Measurements from ENCODE around the gene FBXO27. TPM values are rescaled to one million over a fixed set of nuclear protein-coding genes. Genes with fewer than 3 reads are reported as not detected.
"Not testable (repeated sequence)": the region's sequence is repeated elsewhere in the genome, so short reads cannot be mapped to it uniquely, and the experiment has no call there.

FBXO27 gene
- total RNA-seq, 1 experiment from 2014 or later, result 18.9 TPM

GRCh38 chr19:39068259-39068658, 35.9 kb upstream of the FBXO27 start:
- H3K27me3 Mint-ChIP-seq (ENCODE audit: low read depth); POLR2A ChIA-PET; H3K4me3 Mint-ChIP-seq; H3K4me1 Mint-ChIP-seq; H3K27ac Mint-ChIP-seq; DNase-seq (ENCODE audit: low spot score); H3K36me3 Mint-ChIP-seq; ATAC-seq: not testable (repeated sequence)
- CTCF ChIA-PET, result interaction anchor here (1.9 kb wide), 1 partner anchor 16 kb away, joined by 5 read pairs; no protein-coding TSS in a partner anchor
- peak; percentile 10; the same call in 1 of the 2 replicates for TF ChIP-seq NFYB (CRISPR knock-in tag; conservative IDR thresholded peaks at IDR 0.05; ENCODE audit: low read depth)
- H3K9me3 Mint-ChIP-seq, result peaks cover 12% of the 10 kb centered on the region

DNA sequence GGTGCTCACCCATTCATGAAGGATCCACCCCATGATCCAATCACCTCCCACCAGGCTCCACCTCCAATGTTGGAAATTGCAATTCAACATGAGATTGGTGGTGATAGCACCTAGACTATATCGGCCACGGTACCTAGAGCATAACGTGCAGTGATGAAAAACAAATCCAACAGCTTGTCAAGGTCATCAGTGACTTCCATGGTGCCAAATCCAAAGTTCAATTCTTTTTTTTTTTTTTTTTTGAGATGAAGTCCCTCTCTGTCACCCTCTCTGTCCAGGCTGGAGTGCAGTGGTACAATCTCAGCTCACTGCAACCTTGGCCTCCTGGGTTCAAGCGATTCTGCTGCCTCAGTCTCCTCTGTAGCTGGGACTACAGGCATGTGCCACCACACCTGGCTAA, 34.8 kb upstream of the FBXO27 start:
- Mint-ChIP-seq H3K27me3 (ENCODE audit: low read depth) (peaks cover 5% of the 10 kb centered on the region; the same call in 1 of the 2 replicates), H3K4me1 (no peaks in the 10 kb centered on the region), H3K36me3 (no peaks in the 10 kb centered on the region), H3K9me3 (peaks cover 12% of the 10 kb centered on the region), H3K27ac (no peak overlapping the region), H3K4me3 (no peak overlapping the region)
- DNase-seq (ENCODE audit: low spot score) (no peak), ATAC-seq (no peak)
- CTCF ChIA-PET, result interaction anchor here (0.6 to 1.9 kb wide), 3 partner anchors 15 to 1099 kb away, joined by 3 to 5 read pairs (median 4); no protein-coding TSS in a partner anchor
- POLR2A ChIA-PET, result interaction anchor here (0.6 kb wide), 2 partner anchors 16 to 134 kb away, joined by 3 to 6 read pairs; no protein-coding TSS in a partner anchor
- TF ChIP-seq NFYB (CRISPR knock-in tag; conservative IDR thresholded peaks at IDR 0.05; ENCODE audit: low read depth), result no peak
- TF ChIP-seq SMAD4 (CRISPR knock-in tag; IDR thresholded peaks at IDR 0.05), result no peak
- TF ChIP-seq STAT6 (CRISPR knock-in tag; conservative IDR thresholded peaks at IDR 0.05; ENCODE audit: low read depth), result no peak
- TF ChIP-seq, protein P1, sequence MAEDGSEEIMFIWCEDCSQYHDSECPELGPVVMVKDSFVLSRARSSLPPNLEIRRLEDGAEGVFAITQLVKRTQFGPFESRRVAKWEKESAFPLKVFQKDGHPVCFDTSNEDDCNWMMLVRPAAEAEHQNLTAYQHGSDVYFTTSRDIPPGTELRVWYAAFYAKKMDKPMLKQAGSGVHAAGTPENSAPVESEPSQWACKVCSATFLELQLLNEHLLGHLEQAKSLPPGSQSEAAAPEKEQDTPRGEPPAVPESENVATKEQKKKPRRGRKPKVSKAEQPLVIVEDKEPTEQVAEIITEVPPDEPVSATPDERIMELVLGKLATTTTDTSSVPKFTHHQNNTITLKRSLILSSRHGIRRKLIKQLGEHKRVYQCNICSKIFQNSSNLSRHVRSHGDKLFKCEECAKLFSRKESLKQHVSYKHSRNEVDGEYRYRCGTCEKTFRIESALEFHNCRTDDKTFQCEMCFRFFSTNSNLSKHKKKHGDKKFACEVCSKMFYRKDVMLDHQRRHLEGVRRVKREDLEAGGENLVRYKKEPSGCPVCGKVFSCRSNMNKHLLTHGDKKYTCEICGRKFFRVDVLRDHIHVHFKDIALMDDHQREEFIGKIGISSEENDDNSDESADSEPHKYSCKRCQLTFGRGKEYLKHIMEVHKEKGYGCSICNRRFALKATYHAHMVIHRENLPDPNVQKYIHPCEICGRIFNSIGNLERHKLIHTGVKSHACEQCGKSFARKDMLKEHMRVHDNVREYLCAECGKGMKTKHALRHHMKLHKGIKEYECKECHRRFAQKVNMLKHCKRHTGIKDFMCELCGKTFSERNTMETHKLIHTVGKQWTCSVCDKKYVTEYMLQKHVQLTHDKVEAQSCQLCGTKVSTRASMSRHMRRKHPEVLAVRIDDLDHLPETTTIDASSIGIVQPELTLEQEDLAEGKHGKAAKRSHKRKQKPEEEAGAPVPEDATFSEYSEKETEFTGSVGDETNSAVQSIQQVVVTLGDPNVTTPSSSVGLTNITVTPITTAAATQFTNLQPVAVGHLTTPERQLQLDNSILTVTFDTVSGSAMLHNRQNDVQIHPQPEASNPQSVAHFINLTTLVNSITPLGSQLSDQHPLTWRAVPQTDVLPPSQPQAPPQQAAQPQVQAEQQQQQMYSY (CRISPR knock-in tag; IDR thresholded peaks at IDR 0.05), result no peak
- TF ChIP-seq SMAD3 (CRISPR knock-in tag; IDR thresholded peaks at IDR 0.05; ENCODE audit: borderline replicate concordance), result no peak
- TF ChIP-seq CBFB (CRISPR knock-in tag; IDR thresholded peaks at IDR 0.05; ENCODE audit: low read depth), result no peak
- TF ChIP-seq E2F5 (CRISPR knock-in tag; IDR thresholded peaks at IDR 0.05), result no peak
- TF ChIP-seq PREB (CRISPR knock-in tag; IDR thresholded peaks at IDR 0.05; ENCODE audit: borderline replicate concordance), result no peak
- TF ChIP-seq NR3C1 (CRISPR knock-in tag; conservative IDR thresholded peaks at IDR 0.05; ENCODE audit: low read depth), result no peak
- no peak for TF ChIP-seq ATF6 (CRISPR knock-in tag; IDR thresholded peaks at IDR 0.05)
- no peak for TF ChIP-seq ZNF425 (CRISPR knock-in tag; conservative IDR thresholded peaks at IDR 0.05)
- TF ChIP-seq EMX1 (CRISPR knock-in tag; IDR thresholded peaks at IDR 0.05), result no peak
- TF ChIP-seq ZNF263 (CRISPR knock-in tag; IDR thresholded peaks at IDR 0.05; ENCODE audit: low read depth), result no peak
- no peak for TF ChIP-seq GRHL2 (CRISPR knock-in tag; IDR thresholded peaks at IDR 0.05; ENCODE audit: insufficient replicate concordance, severe bottlenecking)
- no peak for TF ChIP-seq JAZF1 (CRISPR knock-in tag; IDR thresholded peaks at IDR 0.05)
- TF ChIP-seq TP53 (CRISPR knock-in tag; IDR thresholded peaks at IDR 0.05), result no peak
- no peak for TF ChIP-seq ATF1 (CRISPR knock-in tag; IDR thresholded peaks at IDR 0.05)
- no peak for TF ChIP-seq ESRRA (CRISPR knock-in tag; IDR thresholded peaks at IDR 0.05; ENCODE audit: borderline replicate concordance)
